B cell (primary cell): ENCODE results near the gene SPACA4. TPM values are rescaled to one million over a fixed set of nuclear protein-coding genes. Genes with fewer than 3 reads are reported as not detected.

Experiments
- ATAC-seq: fragments of 200-7000 bp; cut with Tn5 transposase; one replicate; pipeline ENCODE4 v1.10.0; 2021; ENCODE audit warnings: low read depth, mild to moderate bottlenecking, moderate number of reproducible peaks, moderate library complexity
- CTCF ChIA-PET: fragments of 350-600 bp; sonication (Branson Sonifier 250); formaldehyde crosslinking; loops from one replicate; lab custom pipeline; 2021; ENCODE audit warnings: antibody characterized with exemption, inconsistent platforms; lab: Charles Lee
- POLR2A ChIA-PET: fragments of 350-600 bp; sonication (Branson Sonifier 250); formaldehyde crosslinking; loops from one replicate; lab custom pipeline; 2021; ENCODE audit warnings: antibody characterized with exemption; lab: Charles Lee
- DNase-seq: peaks from one replicate; pipeline ENCODE4 v3.0.0; 2013
- H2AFZ ChIP-seq: 2 replicates; pipeline ENCODE4 v1.6.1; 2012; ENCODE audit warnings: mild to moderate bottlenecking, low read depth, low read length; ENCODE audit not compliant: insufficient read depth, poor library complexity, severe bottlenecking
- H3K27ac ChIP-seq, 2 donors: 1 replicate in 1 of 2; 2 replicates in 1 of 2; pipeline ENCODE4 v1.5.1; 2012 to 2013; ENCODE audit warnings: low read length in 2 of 2, mild to moderate bottlenecking in 2 of 2, moderate library complexity in 1 of 2
- H3K27me3 ChIP-seq, 4 experiments: fragments of 200-600 bp in 1 of 4; sonication (generic) in 1 of 4; replicated peaks in 1 of 4; 1 replicate in 2 of 4; 2 replicates in 2 of 4; pipeline versions ENCODE4 v1.6.1 to v1.7.0; 2013 to 2016; ENCODE audit warnings: low read length in 3 of 4, mild to moderate bottlenecking in 2 of 4, mixed read lengths in 1 of 4, moderate library complexity in 1 of 4; ENCODE audit not compliant: insufficient read depth in 4 of 4, control insufficient read depth in 3 of 4; ENCODE audit errors: control extremely low read depth in 1 of 4
- H3K36me3 ChIP-seq, 2 experiments: replicated peaks in 1 of 2; 1 replicate in 1 of 2; 2 replicates in 1 of 2; pipeline versions ENCODE4 v1.6.1 to v1.7.1; 2013; ENCODE audit warnings: low read length in 1 of 2; ENCODE audit not compliant: insufficient read depth in 2 of 2, control insufficient read depth in 1 of 2; ENCODE audit errors: control extremely low read depth in 1 of 2, extremely low read depth in 1 of 2
- H3K4me1 ChIP-seq, 2 donors: fragments of 200-600 bp in 1 of 2; sonication (generic) in 1 of 2; 1 replicate in 1 of 2; 2 replicates in 1 of 2; pipeline versions ENCODE4 v1.5.1 to v1.6.1; 2013 to 2017; ENCODE audit warnings: low read length in 2 of 2; ENCODE audit not compliant: control insufficient read depth in 2 of 2, insufficient read depth in 2 of 2
- H3K4me2 ChIP-seq: replicated peaks from 2 replicates; pipeline ENCODE3; 2012; ENCODE audit warnings: mild to moderate bottlenecking, low read depth, low read length; ENCODE audit not compliant: poor library complexity, severe bottlenecking
- H3K4me3 ChIP-seq, 5 experiments: fragments of 200-600 bp in 1 of 5; sonication (generic) in 1 of 5; 1 replicate in 3 of 5; 2 replicates in 2 of 5; pipeline versions ENCODE4 v1.5.1 to v1.7.0; 2011 to 2016; ENCODE audit warnings: low read length in 4 of 5, mild to moderate bottlenecking in 4 of 5, low read depth in 2 of 5, control low read depth in 1 of 5, moderate library complexity in 1 of 5; ENCODE audit not compliant: insufficient read depth in 1 of 5; ENCODE audit errors: control extremely low read depth in 1 of 5, extremely low read depth in 1 of 5
- H3K79me2 ChIP-seq: fragments of 200-600 bp; sonication (generic); one replicate; pipeline ENCODE4 v1.6.0; 2016; ENCODE audit warnings: low read length; ENCODE audit not compliant: control insufficient read depth, insufficient read depth
- H3K9ac ChIP-seq: fragments of 200-600 bp; sonication (generic); 2 replicates; pipeline ENCODE4 v1.6.1; 2017; ENCODE audit warnings: mild to moderate bottlenecking, low read length, moderate library complexity
- H3K9me3 ChIP-seq, 3 donors: one replicate each; pipeline versions ENCODE4 v1.6.1 to v1.7.1; 2013; ENCODE audit warnings: low read length in 2 of 3; ENCODE audit not compliant: control insufficient read depth in 2 of 3, insufficient read depth in 1 of 3; ENCODE audit errors: control extremely low read depth in 1 of 3
- H4K20me1 ChIP-seq: 2 replicates; pipeline ENCODE4 v1.6.0; 2012; ENCODE audit warnings: mild to moderate bottlenecking, low read length; ENCODE audit not compliant: insufficient read depth, control insufficient read depth, poor library complexity, severe bottlenecking
- H3K27ac Mint-ChIP-seq: one replicate; pipeline ENCODE4 v1.8.0; 2021; ENCODE audit warnings: mixed read lengths
- H3K27me3 Mint-ChIP-seq: one replicate; pipeline ENCODE4 v1.8.0; 2021; ENCODE audit warnings: mixed read lengths
- H3K4me1 Mint-ChIP-seq: one replicate; pipeline ENCODE4 v1.8.0; 2021; ENCODE audit warnings: mixed read lengths
- H3K4me3 Mint-ChIP-seq: one replicate; pipeline ENCODE4 v1.8.0; 2021; ENCODE audit warnings: mixed read lengths
- H3K9me3 Mint-ChIP-seq: one replicate; pipeline ENCODE4 v1.8.0; 2022; ENCODE audit warnings: mixed read lengths; ENCODE audit not compliant: insufficient read depth
- CTCF ChIP-seq: fragments of 200-600 bp; IDR thresholded peaks from one replicate; pipeline ENCODE4 v1.8.0; 2022; ENCODE audit warnings: antibody characterized with exemption, mild to moderate bottlenecking
- EZH2 ChIP-seq: IDR thresholded peaks from 2 replicates; pipeline ENCODE4 v1.6.1; 2012; ENCODE audit warnings: borderline replicate concordance, low read depth, mild to moderate bottlenecking, moderate library complexity, low read length; ENCODE audit not compliant: insufficient read depth, poor library complexity, severe bottlenecking
- WGBS: methylation state at CpG from one replicate; pipeline ENCODE4 v1.1.5; 2013; ENCODE audit warnings: missing lambda C conversion rate; ENCODE audit not compliant: insufficient coverage; 5-methylcytosine and 5-hydroxymethylcytosine counted together
- intact Hi-C: fragments of 100-400 bp; cut with micrococcal nuclease; formaldehyde crosslinking; loops from one replicate; pipeline ENCODE4 v1.10.0; 2022
- polyA plus RNA-seq: library from polyadenylated mRNA; depleted of rRNA; stranded (reverse); fragments of >200 nt; gene quantifications from 2 replicates; pipeline ENCODE4 v1.2.3, GENCODE V29; 2012
- total RNA-seq, 2 donors: library from RNA; stranded (reverse); fragments of 120-200 nt in 1 of 2; gene quantifications; 1 replicate in 1 of 2; 2 replicates in 1 of 2; pipeline versions ENCODE4 v1.2.3 to v1.2.4, GENCODE V29; 2013 to 2022

SPACA4 gene
- total and polyA plus RNA-seq, 2 donors (not counting 1 experiment from before 2014, with no cell fraction given) = not detected

GRCh38 chr19:48645620-48646000, 39.1 kb downstream of the SPACA4 start:
- intact Hi-C loops = no loop called here
- Mint-ChIP-seq H3K9me3 (no peaks in the 10 kb centered on the region), H3K4me3 (peak overlapping the region; percentile 96), H3K4me1 (peaks cover 49% of the 10 kb centered on the region), H3K27ac (peak overlapping the region; percentile 98), H3K27me3 (no peaks in the 10 kb centered on the region)
- ChIA-PET POLR2A (interaction anchor here (0.6 to 2.4 kb wide), 14 partner anchors 8 to 1198 kb away, joined by 3 to 22 read pairs (median 5); partner anchors contain the start of genes DBP, GYS1, RPL18 and RUVBL2), CTCF (interaction anchor here (0.6 to 3.5 kb wide), 23 partner anchors 9 to 325 kb away, joined by 3 to 51 read pairs (median 5); partner anchors contain the start of genes DBP, HSD17B14, RPL18 and SPHK2)
- no peaks in the 10 kb centered on the region for H3K27me3 ChIP-seq
- WGBS = under 1% methylated on average over 6 of the region's 6 CpGs
- ATAC-seq (no peak), DNase-seq (no peak)
- TF ChIP-seq EZH2 (no peak), CTCF (no peak)
- H4K20me1 ChIP-seq = no peaks in the 10 kb centered on the region
- H3K36me3 ChIP-seq = no peaks in the 10 kb centered on the region
- peaks cover 0 to 8% (median 0%) of the 10 kb centered on the region in 3 donors for H3K9me3 ChIP-seq
- H3K4me3 ChIP-seq = peak overlapping the region; percentile 52 to 95 (median 75)
- H2AFZ ChIP-seq = peak overlapping the region; percentile 97
- H3K4me1 ChIP-seq = peaks cover 23 to 45% of the 10 kb centered on the region in 2 donors
- peak overlapping the region; percentile 87 for H3K9ac ChIP-seq
- peak overlapping the region; percentile 99 for H3K4me2 ChIP-seq
- H3K27ac ChIP-seq = peak overlapping the region; percentile 74 to 80
- peaks cover 45% of the 10 kb centered on the region for H3K79me2 ChIP-seq
